Measurements from ENCODE around the gene CAMTA1.

Gene CAMTA1

DNA sequence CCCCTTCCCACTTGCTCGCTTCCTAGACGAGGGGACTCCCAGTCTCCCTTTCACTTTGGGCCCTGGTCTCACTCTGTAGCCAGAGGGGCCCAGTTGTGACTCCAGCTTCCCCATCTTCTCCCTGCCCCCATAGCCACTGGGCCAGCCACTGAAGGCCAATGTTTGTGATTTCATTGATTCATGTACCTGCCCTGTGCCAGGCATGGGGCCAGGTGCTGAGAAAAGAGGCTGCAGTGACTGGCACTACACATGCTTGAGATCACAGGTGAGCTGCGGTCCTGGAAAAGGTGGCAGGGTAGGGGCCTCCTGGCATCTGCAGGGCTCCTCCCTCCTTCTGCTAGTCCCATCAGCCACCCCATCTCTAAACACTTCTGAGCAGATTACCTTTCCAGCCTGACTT, 640.5 kb downstream of the CAMTA1 start:
- Histone ChIP-seq H3K9me3 (ENCODE audit: control insufficient read depth, insufficient read depth, low read depth, low read length) (no peaks in the 10 kb centered on the region), H3K27ac (ENCODE audit: extremely low read depth, low read depth, low read length) (no peak overlapping the region), H3K4me1 (ENCODE audit: control insufficient read depth, insufficient read depth, low read length) (no peaks in the 10 kb centered on the region), H3K36me3 (ENCODE audit: control insufficient read depth in 2 of 2, insufficient read depth in 1 of 2, low read length in 2 of 2) (no peaks in the 10 kb centered on the region), H3K4me3 (ENCODE audit: low read depth, low read length) (no peak overlapping the region)
- TF ChIP-seq, protein P1, sequence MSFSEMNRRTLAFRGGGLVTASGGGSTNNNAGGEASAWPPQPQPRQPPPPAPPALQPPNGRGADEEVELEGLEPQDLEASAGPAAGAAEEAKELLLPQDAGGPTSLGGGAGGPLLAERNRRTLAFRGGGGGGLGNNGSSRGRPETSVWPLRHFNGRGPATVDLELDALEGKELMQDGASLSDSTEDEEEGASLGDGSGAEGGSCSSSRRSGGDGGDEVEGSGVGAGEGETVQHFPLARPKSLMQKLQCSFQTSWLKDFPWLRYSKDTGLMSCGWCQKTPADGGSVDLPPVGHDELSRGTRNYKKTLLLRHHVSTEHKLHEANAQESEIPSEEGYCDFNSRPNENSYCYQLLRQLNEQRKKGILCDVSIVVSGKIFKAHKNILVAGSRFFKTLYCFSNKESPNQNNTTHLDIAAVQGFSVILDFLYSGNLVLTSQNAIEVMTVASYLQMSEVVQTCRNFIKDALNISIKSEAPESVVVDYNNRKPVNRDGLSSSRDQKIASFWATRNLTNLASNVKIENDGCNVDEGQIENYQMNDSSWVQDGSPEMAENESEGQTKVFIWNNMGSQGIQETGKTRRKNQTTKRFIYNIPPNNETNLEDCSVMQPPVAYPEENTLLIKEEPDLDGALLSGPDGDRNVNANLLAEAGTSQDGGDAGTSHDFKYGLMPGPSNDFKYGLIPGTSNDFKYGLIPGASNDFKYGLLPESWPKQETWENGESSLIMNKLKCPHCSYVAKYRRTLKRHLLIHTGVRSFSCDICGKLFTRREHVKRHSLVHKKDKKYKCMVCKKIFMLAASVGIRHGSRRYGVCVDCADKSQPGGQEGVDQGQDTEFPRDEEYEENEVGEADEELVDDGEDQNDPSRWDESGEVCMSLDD (tag by site-specific recombination; IDR thresholded peaks at IDR 0.05): no peak
- no peak for TF ChIP-seq GLIS1 (tag by site-specific recombination; IDR thresholded peaks at IDR 0.05)
- CTCF ChIA-PET: interaction anchor here (1.1 kb wide), 1 partner anchor 356 kb away, joined by 3 read pairs; no protein-coding TSS in a partner anchor
- POLR2A ChIA-PET: no interaction called here

DNA sequence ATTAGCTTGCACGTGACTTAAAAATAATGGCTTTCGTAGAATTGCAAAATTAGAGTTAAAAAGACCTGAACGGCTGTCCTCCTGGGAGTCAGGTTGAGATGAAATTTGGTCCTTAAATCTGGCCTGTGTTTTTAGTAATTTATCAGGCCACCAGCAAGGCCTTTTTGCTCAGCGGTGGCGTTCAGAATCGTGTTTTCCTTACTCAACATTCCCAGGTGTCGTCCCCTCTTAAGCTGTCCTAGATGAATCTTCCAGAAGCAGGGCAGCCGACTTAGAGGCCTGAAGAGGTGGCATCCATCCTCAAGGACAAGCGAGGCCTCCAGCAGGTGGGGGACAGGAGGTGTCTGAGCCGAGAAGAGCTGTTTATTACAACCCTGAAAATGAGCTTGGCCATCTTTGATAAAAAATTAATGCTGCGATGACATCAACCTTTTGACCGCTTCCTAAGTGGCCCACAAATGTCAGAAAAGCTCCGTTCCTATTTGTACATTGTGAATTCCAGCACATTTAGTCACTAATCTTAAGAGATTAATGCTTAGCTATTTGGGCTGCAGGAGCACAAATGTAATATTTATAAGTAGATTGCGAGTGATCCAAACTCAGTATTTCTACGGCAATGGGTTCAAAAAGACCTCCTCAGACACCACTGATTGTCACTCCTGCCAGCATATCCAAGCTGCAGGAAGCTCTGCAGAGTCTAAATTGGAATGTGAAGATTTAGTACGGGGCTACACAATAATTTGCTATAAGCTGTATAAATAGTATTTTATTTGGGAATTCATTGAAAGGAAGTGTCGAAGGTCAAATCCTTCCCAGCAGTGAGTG, 641.7 kb downstream of the CAMTA1 start:
- Histone ChIP-seq H3K4me1 (ENCODE audit: control insufficient read depth, insufficient read depth, low read length) (no peaks in the 10 kb centered on the region), H3K9me3 (ENCODE audit: control insufficient read depth, insufficient read depth, low read depth, low read length) (no peaks in the 10 kb centered on the region), H3K27ac (ENCODE audit: extremely low read depth, low read depth, low read length) (no peak overlapping the region), H3K36me3 (ENCODE audit: control insufficient read depth in 2 of 2, insufficient read depth in 1 of 2, low read length in 2 of 2) (no peaks in the 10 kb centered on the region), H3K4me3 (ENCODE audit: low read depth, low read length) (no peak overlapping the region)
- ChIA-PET POLR2A (no interaction called here), CTCF (interaction anchor here (0.6 to 1.1 kb wide), 2 partner anchors 165 to 357 kb away, joined by 3 read pairs; no protein-coding TSS in a partner anchor)
- TF ChIP-seq, protein P2, sequence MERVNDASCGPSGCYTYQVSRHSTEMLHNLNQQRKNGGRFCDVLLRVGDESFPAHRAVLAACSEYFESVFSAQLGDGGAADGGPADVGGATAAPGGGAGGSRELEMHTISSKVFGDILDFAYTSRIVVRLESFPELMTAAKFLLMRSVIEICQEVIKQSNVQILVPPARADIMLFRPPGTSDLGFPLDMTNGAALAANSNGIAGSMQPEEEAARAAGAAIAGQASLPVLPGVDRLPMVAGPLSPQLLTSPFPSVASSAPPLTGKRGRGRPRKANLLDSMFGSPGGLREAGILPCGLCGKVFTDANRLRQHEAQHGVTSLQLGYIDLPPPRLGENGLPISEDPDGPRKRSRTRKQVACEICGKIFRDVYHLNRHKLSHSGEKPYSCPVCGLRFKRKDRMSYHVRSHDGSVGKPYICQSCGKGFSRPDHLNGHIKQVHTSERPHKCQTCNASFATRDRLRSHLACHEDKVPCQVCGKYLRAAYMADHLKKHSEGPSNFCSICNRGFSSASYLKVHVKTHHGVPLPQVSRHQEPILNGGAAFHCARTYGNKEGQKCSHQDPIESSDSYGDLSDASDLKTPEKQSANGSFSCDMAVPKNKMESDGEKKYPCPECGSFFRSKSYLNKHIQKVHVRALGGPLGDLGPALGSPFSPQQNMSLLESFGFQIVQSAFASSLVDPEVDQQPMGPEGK (tag by site-specific recombination; IDR thresholded peaks at IDR 0.05): no peak
- TF ChIP-seq ZNF426 (tag by site-specific recombination; IDR thresholded peaks at IDR 0.05) (no peak), ZNF10 (tag by site-specific recombination; IDR thresholded peaks at IDR 0.05) (no peak), KLF7 (tag by site-specific recombination; IDR thresholded peaks at IDR 0.05; ENCODE audit: borderline replicate concordance) (no peak), ZNF777 (tag by site-specific recombination; IDR thresholded peaks at IDR 0.05; ENCODE audit: borderline replicate concordance) (no peak), ZNF221 (tag by site-specific recombination; IDR thresholded peaks at IDR 0.05; ENCODE audit: borderline replicate concordance) (no peak), ZFP37 (tag by site-specific recombination; IDR thresholded peaks at IDR 0.05) (no peak), ZNF292 (tag by site-specific recombination; IDR thresholded peaks at IDR 0.05; ENCODE audit: borderline replicate concordance, low read depth) (no peak), WT1 (tag by site-specific recombination; IDR thresholded peaks at IDR 0.05) (no peak)

DNA sequence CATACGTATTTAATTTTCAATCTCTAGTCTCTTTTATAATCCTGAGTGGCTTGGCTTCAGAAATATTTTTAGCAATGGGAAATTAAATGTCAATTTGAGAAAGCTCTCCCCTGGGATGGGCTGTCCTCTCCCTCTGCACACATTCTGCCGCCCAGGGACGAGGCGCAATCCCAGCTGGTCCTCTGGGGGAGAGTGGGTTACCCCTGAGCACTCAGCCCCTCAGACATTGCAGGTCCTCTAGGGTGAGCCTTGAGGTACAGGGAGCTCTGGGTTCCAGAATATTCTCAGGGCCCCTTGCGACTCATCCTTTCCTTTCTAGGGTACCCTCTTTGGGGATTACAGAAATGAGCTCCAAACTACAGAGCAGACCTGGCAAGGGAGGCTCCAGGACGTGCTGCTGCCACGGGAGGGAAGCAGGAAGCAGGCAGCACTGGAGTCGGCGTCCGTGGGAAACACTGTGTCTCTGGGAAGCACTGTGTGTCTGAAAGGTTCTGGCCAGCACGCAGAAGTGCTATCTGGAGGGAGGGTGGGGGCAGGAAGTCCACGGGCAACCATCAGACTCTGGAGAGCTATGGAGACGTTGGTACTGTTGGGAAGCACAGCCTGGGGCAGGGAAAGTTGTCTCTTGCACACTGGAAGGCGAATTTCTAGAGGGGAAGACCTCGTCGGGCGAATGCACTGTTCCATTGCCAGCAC, 642.5 kb downstream of the CAMTA1 start:
- Histone ChIP-seq H3K36me3 (ENCODE audit: control insufficient read depth in 2 of 2, insufficient read depth in 1 of 2, low read length in 2 of 2) (no peaks in the 10 kb centered on the region), H3K4me1 (ENCODE audit: control insufficient read depth, insufficient read depth, low read length) (no peaks in the 10 kb centered on the region), H3K4me3 (ENCODE audit: low read depth, low read length) (no peak overlapping the region), H3K27ac (ENCODE audit: extremely low read depth, low read depth, low read length) (no peak overlapping the region), H3K9me3 (ENCODE audit: control insufficient read depth, insufficient read depth, low read depth, low read length) (no peaks in the 10 kb centered on the region)
- ChIA-PET POLR2A (no interaction called here), CTCF (interaction anchor here (0.6 kb wide), 1 partner anchor 166 kb away, joined by 3 read pairs; no protein-coding TSS in a partner anchor)
- TF ChIP-seq KLF1 (tag by site-specific recombination; IDR thresholded peaks at IDR 0.05) (no peak), ZNF175 (tag by site-specific recombination; IDR thresholded peaks at IDR 0.05) (no peak), HOXA7 (CRISPR knock-in tag; IDR thresholded peaks at IDR 0.05; ENCODE audit: borderline replicate concordance) (no peak), TRIM28 (IDR thresholded peaks at IDR 0.05; ENCODE audit: borderline replicate concordance, low read length) (no peak), ZNF155 (tag by site-specific recombination; IDR thresholded peaks at IDR 0.05) (no peak), ZNF404 (tag by site-specific recombination; IDR thresholded peaks at IDR 0.05) (no peak), ZNF169 (tag by site-specific recombination; IDR thresholded peaks at IDR 0.05) (no peak), ZNF837 (tag by site-specific recombination; IDR thresholded peaks at IDR 0.05) (no peak), ZNF623 (tag by site-specific recombination; IDR thresholded peaks at IDR 0.05) (no peak), ZNF16 (tag by site-specific recombination; IDR thresholded peaks at IDR 0.05; ENCODE audit: low read depth) (no peak)
- TF ChIP-seq, protein P3, sequence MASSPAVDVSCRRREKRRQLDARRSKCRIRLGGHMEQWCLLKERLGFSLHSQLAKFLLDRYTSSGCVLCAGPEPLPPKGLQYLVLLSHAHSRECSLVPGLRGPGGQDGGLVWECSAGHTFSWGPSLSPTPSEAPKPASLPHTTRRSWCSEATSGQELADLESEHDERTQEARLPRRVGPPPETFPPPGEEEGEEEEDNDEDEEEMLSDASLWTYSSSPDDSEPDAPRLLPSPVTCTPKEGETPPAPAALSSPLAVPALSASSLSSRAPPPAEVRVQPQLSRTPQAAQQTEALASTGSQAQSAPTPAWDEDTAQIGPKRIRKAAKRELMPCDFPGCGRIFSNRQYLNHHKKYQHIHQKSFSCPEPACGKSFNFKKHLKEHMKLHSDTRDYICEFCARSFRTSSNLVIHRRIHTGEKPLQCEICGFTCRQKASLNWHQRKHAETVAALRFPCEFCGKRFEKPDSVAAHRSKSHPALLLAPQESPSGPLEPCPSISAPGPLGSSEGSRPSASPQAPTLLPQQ (tag by site-specific recombination; IDR thresholded peaks at IDR 0.05): no peak
- TF ChIP-seq, protein P4, sequence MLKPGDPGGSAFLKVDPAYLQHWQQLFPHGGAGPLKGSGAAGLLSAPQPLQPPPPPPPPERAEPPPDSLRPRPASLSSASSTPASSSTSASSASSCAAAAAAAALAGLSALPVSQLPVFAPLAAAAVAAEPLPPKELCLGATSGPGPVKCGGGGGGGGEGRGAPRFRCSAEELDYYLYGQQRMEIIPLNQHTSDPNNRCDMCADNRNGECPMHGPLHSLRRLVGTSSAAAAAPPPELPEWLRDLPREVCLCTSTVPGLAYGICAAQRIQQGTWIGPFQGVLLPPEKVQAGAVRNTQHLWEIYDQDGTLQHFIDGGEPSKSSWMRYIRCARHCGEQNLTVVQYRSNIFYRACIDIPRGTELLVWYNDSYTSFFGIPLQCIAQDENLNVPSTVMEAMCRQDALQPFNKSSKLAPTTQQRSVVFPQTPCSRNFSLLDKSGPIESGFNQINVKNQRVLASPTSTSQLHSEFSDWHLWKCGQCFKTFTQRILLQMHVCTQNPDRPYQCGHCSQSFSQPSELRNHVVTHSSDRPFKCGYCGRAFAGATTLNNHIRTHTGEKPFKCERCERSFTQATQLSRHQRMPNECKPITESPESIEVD (tag by site-specific recombination; IDR thresholded peaks at IDR 0.05): no peak

Measured in HEK293 (cell line).